Glutamatergic neuron (in vitro differentiated cells): ENCODE data around the gene BABAM2. TPM values are rescaled to one million over a fixed set of nuclear protein-coding genes. Genes with fewer than 3 reads are reported as not detected.

Experiments
- DNase-seq: peaks from one replicate; pipeline ENCODE4 v3.0.0; 2022
- H3K27ac Mint-ChIP-seq: one replicate; pipeline ENCODE4 v1.8.0; 2020; ENCODE audit warnings: mild to moderate bottlenecking, mixed read lengths, inconsistent platforms; ENCODE audit not compliant: unreplicated experiment
- H3K27me3 Mint-ChIP-seq: one replicate; pipeline ENCODE4 v1.8.0; 2020; ENCODE audit warnings: mild to moderate bottlenecking, moderate library complexity, mixed read lengths, inconsistent platforms; ENCODE audit not compliant: unreplicated experiment
- H3K36me3 Mint-ChIP-seq: one replicate; pipeline ENCODE4 v1.8.0; 2020; ENCODE audit warnings: mild to moderate bottlenecking, mixed read lengths, inconsistent platforms; ENCODE audit not compliant: unreplicated experiment
- H3K4me1 Mint-ChIP-seq: one replicate; pipeline ENCODE4 v1.8.0; 2020; ENCODE audit warnings: mild to moderate bottlenecking, low read depth, mixed read lengths, inconsistent platforms; ENCODE audit not compliant: unreplicated experiment
- H3K4me3 Mint-ChIP-seq: one replicate; pipeline ENCODE4 v1.8.0; 2020; ENCODE audit warnings: mild to moderate bottlenecking, mixed read lengths, inconsistent platforms; ENCODE audit not compliant: unreplicated experiment
- H3K9me3 Mint-ChIP-seq: one replicate; pipeline ENCODE4 v1.8.0; 2020; ENCODE audit warnings: mild to moderate bottlenecking, moderate library complexity, mixed read lengths, inconsistent platforms; ENCODE audit not compliant: unreplicated experiment
- CTCF ChIP-seq: fragments of 200-600 bp; sonication (generic); IDR thresholded peaks from one replicate; pipeline ENCODE4 v1.5.0; 2021; ENCODE audit not compliant: partially characterized antibody, unreplicated experiment
- total RNA-seq: library from RNA; stranded (reverse); fragmentation: NEBNext Ultra II Directional; extraction: Animal tissue kit (Norgen Biotek cat#: 25700); gene quantifications from one replicate; pipeline ENCODE4 v1.2.1, GENCODE V29; 2021; ENCODE audit not compliant: unreplicated experiment

The BABAM2 gene
- total RNA-seq, 1 donor from 2014 or later = 29.9 TPM

GRCh38 chr2:28175028-28175427 is 284.5 kb downstream of the BABAM2 start:
- no peaks in the 10 kb centered on the region for H3K27me3 Mint-ChIP-seq
- no peak overlapping the region for H3K27ac Mint-ChIP-seq
- no peaks in the 10 kb centered on the region for H3K4me1 Mint-ChIP-seq
- H3K9me3 Mint-ChIP-seq = peaks cover 7% of the 10 kb centered on the region
- peak; percentile 27 for TF ChIP-seq CTCF
- H3K36me3 Mint-ChIP-seq = peaks cover 19% of the 10 kb centered on the region
- DNase-seq = peak; percentile 15
- no peak overlapping the region for H3K4me3 Mint-ChIP-seq

- no peak overlapping the region for H3K4me3 Mint-ChIP-seq
- no peak for DNase-seq
- no peaks in the 10 kb centered on the region for H3K4me1 Mint-ChIP-seq
- H3K27me3 Mint-ChIP-seq = no peaks in the 10 kb centered on the region
- H3K27ac Mint-ChIP-seq = no peak overlapping the region
- TF ChIP-seq CTCF = no peak
- H3K36me3 Mint-ChIP-seq = peaks cover 19% of the 10 kb centered on the region
- peaks cover 7% of the 10 kb centered on the region for H3K9me3 Mint-ChIP-seq
Observed at GRCh38 chr2:28178946-28179345, 288.4 kb downstream of the BABAM2 start.

- peaks cover 9% of the 10 kb centered on the region for H3K36me3 Mint-ChIP-seq
- H3K4me1 Mint-ChIP-seq = no peaks in the 10 kb centered on the region
- H3K4me3 Mint-ChIP-seq = no peak overlapping the region
- DNase-seq = no peak
- TF ChIP-seq CTCF = no peak
- no peaks in the 10 kb centered on the region for H3K27me3 Mint-ChIP-seq
- H3K9me3 Mint-ChIP-seq = no peaks in the 10 kb centered on the region
- H3K27ac Mint-ChIP-seq = no peak overlapping the region
Observed at GRCh38 chr2:28181801-28182200, 291.3 kb downstream of the BABAM2 start.

- Mint-ChIP-seq H3K4me3 (no peak overlapping the region), H3K27me3 (no peaks in the 10 kb centered on the region), H3K27ac (no peak overlapping the region), H3K4me1 (no peaks in the 10 kb centered on the region), H3K9me3 (no peaks in the 10 kb centered on the region), H3K36me3 (peaks cover 4% of the 10 kb centered on the region)
- TF ChIP-seq CTCF = no peak
- DNase-seq = no peak
Observed at GRCh38 chr2:28182348-28182747, 291.8 kb downstream of the BABAM2 start.

- Mint-ChIP-seq H3K36me3 (no peaks in the 10 kb centered on the region), H3K27ac (no peak overlapping the region), H3K4me1 (no peaks in the 10 kb centered on the region), H3K9me3 (no peaks in the 10 kb centered on the region), H3K4me3 (no peak overlapping the region), H3K27me3 (no peaks in the 10 kb centered on the region)
- no peak for DNase-seq
- no peak for TF ChIP-seq CTCF
Observed at GRCh38 chr2:28185153-28185552, 294.6 kb downstream of the BABAM2 start.
